Measurements from ENCODE around the gene S100A7. TPM values are rescaled to one million over a fixed set of nuclear protein-coding genes. Genes with fewer than 3 reads are reported as not detected.
"Not testable (repeated sequence)": the region's sequence is repeated elsewhere in the genome, so short reads cannot be mapped to it uniquely, and the experiment has no call there.

S100A7 gene
- polyA plus RNA-seq, 1 donor from 2014 or later = not detected

DNA sequence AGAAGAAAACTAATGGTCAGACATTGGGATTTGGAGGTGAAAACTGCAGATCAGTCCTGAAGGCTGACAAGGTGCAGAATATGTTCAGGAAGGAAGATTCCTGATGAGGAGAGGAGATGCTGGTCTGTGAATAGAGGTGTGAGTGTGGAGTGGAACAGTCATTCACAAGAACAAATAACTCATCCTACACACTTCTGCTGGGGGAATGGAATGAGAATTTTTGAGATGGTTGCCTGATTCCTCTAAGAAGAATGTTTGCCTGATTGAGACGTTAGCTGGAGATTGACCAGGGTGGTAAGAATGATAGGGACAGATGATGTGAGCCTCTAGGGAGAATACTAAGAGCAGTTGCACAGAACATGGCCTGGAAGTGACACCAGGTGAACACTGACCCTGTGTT lies 4.1 kb downstream of the S100A7 start:
- H3K9me2 ChIP-seq (ENCODE audit: insufficient read depth, low read length) = no peaks in the 10 kb centered on the region
- no peak overlapping the region for H3K9ac ChIP-seq (ENCODE audit: low read length)
- H3F3A ChIP-seq (ENCODE audit: insufficient read depth, low read length, poor library complexity, severe bottlenecking) = no peaks in the 10 kb centered on the region
- H3K4me3 ChIP-seq (ENCODE audit: low read length) = no peak overlapping the region
- no peak overlapping the region for H3K27ac ChIP-seq (ENCODE audit: low read length)
- H3K4me2 ChIP-seq (ENCODE audit: low read length) = no peak overlapping the region
- no peaks in the 10 kb centered on the region for H3K27me3 ChIP-seq (ENCODE audit: insufficient read depth, low read depth, low read length)
- H2AFZ ChIP-seq (ENCODE audit: low read depth, low read length) = no peak overlapping the region
- TF ChIP-seq, protein P1, sequence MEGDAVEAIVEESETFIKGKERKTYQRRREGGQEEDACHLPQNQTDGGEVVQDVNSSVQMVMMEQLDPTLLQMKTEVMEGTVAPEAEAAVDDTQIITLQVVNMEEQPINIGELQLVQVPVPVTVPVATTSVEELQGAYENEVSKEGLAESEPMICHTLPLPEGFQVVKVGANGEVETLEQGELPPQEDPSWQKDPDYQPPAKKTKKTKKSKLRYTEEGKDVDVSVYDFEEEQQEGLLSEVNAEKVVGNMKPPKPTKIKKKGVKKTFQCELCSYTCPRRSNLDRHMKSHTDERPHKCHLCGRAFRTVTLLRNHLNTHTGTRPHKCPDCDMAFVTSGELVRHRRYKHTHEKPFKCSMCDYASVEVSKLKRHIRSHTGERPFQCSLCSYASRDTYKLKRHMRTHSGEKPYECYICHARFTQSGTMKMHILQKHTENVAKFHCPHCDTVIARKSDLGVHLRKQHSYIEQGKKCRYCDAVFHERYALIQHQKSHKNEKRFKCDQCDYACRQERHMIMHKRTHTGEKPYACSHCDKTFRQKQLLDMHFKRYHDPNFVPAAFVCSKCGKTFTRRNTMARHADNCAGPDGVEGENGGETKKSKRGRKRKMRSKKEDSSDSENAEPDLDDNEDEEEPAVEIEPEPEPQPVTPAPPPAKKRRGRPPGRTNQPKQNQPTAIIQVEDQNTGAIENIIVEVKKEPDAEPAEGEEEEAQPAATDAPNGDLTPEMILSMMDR (IDR thresholded peaks at IDR 0.05; ENCODE audit: poor library complexity, severe bottlenecking) = no peak
- TF ChIP-seq EZH2 (IDR thresholded peaks at IDR 0.05; ENCODE audit: borderline replicate concordance, insufficient read depth, low read length, poor library complexity, severe bottlenecking) (no peak), MXI1 (conservative IDR thresholded peaks at IDR 0.05; ENCODE audit: poor library complexity, severe bottlenecking) (no peak), POLR2AphosphoS5 (IDR thresholded peaks at IDR 0.05) (no peak), RAD21 (conservative IDR thresholded peaks at IDR 0.05) (no peak), EP300 (conservative IDR thresholded peaks at IDR 0.05; ENCODE audit: poor library complexity, severe bottlenecking) (no peak), SMC3 (conservative IDR thresholded peaks at IDR 0.05; ENCODE audit: poor library complexity) (no peak), TAF1 (IDR thresholded peaks at IDR 0.05; ENCODE audit: low read depth) (no peak)
- TF ChIP-seq, protein P2, sequence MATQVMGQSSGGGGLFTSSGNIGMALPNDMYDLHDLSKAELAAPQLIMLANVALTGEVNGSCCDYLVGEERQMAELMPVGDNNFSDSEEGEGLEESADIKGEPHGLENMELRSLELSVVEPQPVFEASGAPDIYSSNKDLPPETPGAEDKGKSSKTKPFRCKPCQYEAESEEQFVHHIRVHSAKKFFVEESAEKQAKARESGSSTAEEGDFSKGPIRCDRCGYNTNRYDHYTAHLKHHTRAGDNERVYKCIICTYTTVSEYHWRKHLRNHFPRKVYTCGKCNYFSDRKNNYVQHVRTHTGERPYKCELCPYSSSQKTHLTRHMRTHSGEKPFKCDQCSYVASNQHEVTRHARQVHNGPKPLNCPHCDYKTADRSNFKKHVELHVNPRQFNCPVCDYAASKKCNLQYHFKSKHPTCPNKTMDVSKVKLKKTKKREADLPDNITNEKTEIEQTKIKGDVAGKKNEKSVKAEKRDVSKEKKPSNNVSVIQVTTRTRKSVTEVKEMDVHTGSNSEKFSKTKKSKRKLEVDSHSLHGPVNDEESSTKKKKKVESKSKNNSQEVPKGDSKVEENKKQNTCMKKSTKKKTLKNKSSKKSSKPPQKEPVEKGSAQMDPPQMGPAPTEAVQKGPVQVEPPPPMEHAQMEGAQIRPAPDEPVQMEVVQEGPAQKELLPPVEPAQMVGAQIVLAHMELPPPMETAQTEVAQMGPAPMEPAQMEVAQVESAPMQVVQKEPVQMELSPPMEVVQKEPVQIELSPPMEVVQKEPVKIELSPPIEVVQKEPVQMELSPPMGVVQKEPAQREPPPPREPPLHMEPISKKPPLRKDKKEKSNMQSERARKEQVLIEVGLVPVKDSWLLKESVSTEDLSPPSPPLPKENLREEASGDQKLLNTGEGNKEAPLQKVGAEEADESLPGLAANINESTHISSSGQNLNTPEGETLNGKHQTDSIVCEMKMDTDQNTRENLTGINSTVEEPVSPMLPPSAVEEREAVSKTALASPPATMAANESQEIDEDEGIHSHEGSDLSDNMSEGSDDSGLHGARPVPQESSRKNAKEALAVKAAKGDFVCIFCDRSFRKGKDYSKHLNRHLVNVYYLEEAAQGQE (IDR thresholded peaks at IDR 0.05; ENCODE audit: borderline replicate concordance) = no peak
- no peaks in the 10 kb centered on the region for H3K36me3 ChIP-seq (ENCODE audit: insufficient read depth, low read length)
- no peaks in the 10 kb centered on the region for H4K20me1 ChIP-seq (ENCODE audit: insufficient read depth)
- no peaks in the 10 kb centered on the region for H3K9me3 ChIP-seq (ENCODE audit: low read length)
- H3K79me2 ChIP-seq (replicated peaks; ENCODE audit: insufficient read depth, low read length) = no peaks in the 10 kb centered on the region

DNA sequence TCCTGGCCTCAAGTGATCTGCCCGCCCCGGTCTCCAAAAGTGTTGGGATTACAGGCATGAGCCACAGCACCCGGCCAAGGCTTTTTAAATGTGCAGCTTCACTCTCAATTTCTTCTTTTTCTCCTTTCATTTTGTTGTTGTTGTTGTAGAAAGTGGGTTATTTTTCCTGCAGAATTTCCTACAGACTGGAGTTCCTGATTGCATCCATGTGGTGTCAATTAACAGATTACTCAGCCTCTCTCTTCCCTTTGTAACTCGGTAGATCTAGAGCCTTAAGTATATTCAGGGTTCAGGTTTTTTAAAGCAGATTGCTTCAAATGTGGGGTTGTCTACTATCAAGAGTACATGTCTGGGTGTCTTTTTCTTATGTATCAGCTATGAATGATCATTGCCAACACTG lies 11.6 kb downstream of the S100A7 start:
- not testable (repeated sequence) for H3K9ac ChIP-seq (ENCODE audit: low read length); H3K9me3 ChIP-seq (ENCODE audit: low read length); H3F3A ChIP-seq (ENCODE audit: insufficient read depth, low read length, poor library complexity, severe bottlenecking); H3K27ac ChIP-seq (ENCODE audit: low read length); H4K20me1 ChIP-seq (ENCODE audit: insufficient read depth); H3K36me3 ChIP-seq (ENCODE audit: insufficient read depth, low read length); H3K4me3 ChIP-seq (ENCODE audit: low read length); H3K79me2 ChIP-seq (replicated peaks; ENCODE audit: insufficient read depth, low read length); H3K9me2 ChIP-seq (ENCODE audit: insufficient read depth, low read length); H3K27me3 ChIP-seq (ENCODE audit: insufficient read depth, low read depth, low read length); H3K4me2 ChIP-seq (ENCODE audit: low read length); H2AFZ ChIP-seq (ENCODE audit: low read depth, low read length)

Measured in neural cell (in vitro differentiated cells).